Colonic mucosa (tissue), 4 donors: ENCODE measurements around the gene CRYGS. TPM values are rescaled to one million over a fixed set of nuclear protein-coding genes. Genes with fewer than 3 reads are reported as not detected.

ENCODE experiments used
- DNase-seq: peaks from one replicate; pipeline ENCODE4 v3.0.0-alpha.2; 2020
- H3K27ac ChIP-seq: fragments of 200-600 bp; one replicate; pipeline ENCODE4 v1.8.0; 2021
- H3K27me3 ChIP-seq: fragments of 200-600 bp; one replicate; pipeline ENCODE4 v1.8.0; 2021
- H3K36me3 ChIP-seq: fragments of 200-600 bp; one replicate; pipeline ENCODE4 v1.8.0; 2021
- H3K4me1 ChIP-seq: fragments of 200-600 bp; one replicate; pipeline ENCODE4 v1.8.0; 2021; ENCODE audit warnings: mild to moderate bottlenecking
- H3K4me3 ChIP-seq: fragments of 200-600 bp; one replicate; pipeline ENCODE4 v1.8.0; 2021
- H3K9ac ChIP-seq, 2 donors: one replicate each; pipeline ENCODE4 v1.7.0; 2013; ENCODE audit warnings: control low read depth in 2 of 2, low read depth in 2 of 2, low read length in 2 of 2
- H3K9me3 ChIP-seq: fragments of 200-600 bp; one replicate; pipeline ENCODE4 v1.8.0; 2021
- intact Hi-C: fragments of 100-400 bp; cut with DNase I; formaldehyde crosslinking; loops from one replicate; pipeline ENCODE4 v1.14.1; 2022
- total RNA-seq, 2 donors: library from RNA; stranded (reverse); fragmentation: NEBNext Ultra II Directional in 1 of 2; extraction: Animal tissue kit (Norgen Biotek cat#: 25700) in 1 of 2; gene quantifications; one replicate each; pipeline ENCODE4 v1.2.1, GENCODE V29; 2021
- TF ChIP-seq, protein P1 (sequence below): fragments of 200-600 bp; IDR thresholded peaks from one replicate; pipeline ENCODE4 v1.8.0; 2022; ENCODE audit warnings: antibody characterized with exemption, mild to moderate bottlenecking
- donor health status: healthy.
- donor health status: DM: no; HTN: no; CAD: no.
- donor health status: DM: no; HTN: no; CAD: no.

CRYGS gene
- total RNA-seq, 2 donors from 2014 or later = 2.3 to 2.6 TPM

GRCh38 chr3:186523022-186523421 lies 21.2 kb downstream of the CRYGS start:
- no peaks in the 10 kb centered on the region for H3K4me1 ChIP-seq
- no peaks in the 10 kb centered on the region for H3K9me3 ChIP-seq
- no peaks in the 10 kb centered on the region for H3K27me3 ChIP-seq
- no peak for DNase-seq
- intact Hi-C loops = no loop called here
- H3K4me3 ChIP-seq = no peak overlapping the region
- H3K9ac ChIP-seq = no peak overlapping the region
- TF ChIP-seq, protein P1, sequence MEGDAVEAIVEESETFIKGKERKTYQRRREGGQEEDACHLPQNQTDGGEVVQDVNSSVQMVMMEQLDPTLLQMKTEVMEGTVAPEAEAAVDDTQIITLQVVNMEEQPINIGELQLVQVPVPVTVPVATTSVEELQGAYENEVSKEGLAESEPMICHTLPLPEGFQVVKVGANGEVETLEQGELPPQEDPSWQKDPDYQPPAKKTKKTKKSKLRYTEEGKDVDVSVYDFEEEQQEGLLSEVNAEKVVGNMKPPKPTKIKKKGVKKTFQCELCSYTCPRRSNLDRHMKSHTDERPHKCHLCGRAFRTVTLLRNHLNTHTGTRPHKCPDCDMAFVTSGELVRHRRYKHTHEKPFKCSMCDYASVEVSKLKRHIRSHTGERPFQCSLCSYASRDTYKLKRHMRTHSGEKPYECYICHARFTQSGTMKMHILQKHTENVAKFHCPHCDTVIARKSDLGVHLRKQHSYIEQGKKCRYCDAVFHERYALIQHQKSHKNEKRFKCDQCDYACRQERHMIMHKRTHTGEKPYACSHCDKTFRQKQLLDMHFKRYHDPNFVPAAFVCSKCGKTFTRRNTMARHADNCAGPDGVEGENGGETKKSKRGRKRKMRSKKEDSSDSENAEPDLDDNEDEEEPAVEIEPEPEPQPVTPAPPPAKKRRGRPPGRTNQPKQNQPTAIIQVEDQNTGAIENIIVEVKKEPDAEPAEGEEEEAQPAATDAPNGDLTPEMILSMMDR = no peak
- no peak overlapping the region for H3K27ac ChIP-seq
- no peaks in the 10 kb centered on the region for H3K36me3 ChIP-seq

- H3K9ac ChIP-seq = no peak overlapping the region
- H3K9me3 ChIP-seq = no peaks in the 10 kb centered on the region
- DNase-seq = no peak
- no peak overlapping the region for H3K27ac ChIP-seq
- TF ChIP-seq, protein P1 = no peak
- intact Hi-C loops = no loop called here
- H3K36me3 ChIP-seq = no peaks in the 10 kb centered on the region
- H3K27me3 ChIP-seq = no peaks in the 10 kb centered on the region
- H3K4me1 ChIP-seq = no peaks in the 10 kb centered on the region
- no peak overlapping the region for H3K4me3 ChIP-seq
These were observed 23.0 kb downstream of the CRYGS start for GRCh38 chr3:186520957-186521842.

DNA sequence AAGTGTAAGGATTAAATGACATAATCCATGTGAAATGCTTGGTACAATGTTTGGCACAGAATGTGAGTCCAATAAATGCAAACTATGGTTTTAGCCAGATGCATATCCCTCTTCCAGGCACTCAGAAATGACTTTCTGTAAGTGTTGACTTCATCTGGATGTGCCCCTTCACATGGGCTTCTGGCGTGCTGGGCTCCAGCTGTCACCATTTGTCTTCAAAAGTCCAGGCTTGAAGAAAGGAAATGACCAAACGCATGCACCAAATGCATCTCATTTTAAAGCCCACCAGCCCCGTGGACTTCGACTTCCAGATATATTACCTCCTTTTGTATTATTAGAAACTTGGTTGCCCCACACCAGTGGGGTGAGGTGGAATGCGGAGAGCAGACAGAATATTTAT lies 23.7 kb downstream of the CRYGS start:
- Histone ChIP-seq H3K27me3 (no peaks in the 10 kb centered on the region), H3K4me3 (no peak overlapping the region), H3K36me3 (no peaks in the 10 kb centered on the region), H3K27ac (no peak overlapping the region), H3K9me3 (no peaks in the 10 kb centered on the region), H3K4me1 (no peaks in the 10 kb centered on the region), H3K9ac (no peak overlapping the region)
- intact Hi-C loops = no loop called here
- TF ChIP-seq, protein P1 = no peak
- no peak for DNase-seq

DNA sequence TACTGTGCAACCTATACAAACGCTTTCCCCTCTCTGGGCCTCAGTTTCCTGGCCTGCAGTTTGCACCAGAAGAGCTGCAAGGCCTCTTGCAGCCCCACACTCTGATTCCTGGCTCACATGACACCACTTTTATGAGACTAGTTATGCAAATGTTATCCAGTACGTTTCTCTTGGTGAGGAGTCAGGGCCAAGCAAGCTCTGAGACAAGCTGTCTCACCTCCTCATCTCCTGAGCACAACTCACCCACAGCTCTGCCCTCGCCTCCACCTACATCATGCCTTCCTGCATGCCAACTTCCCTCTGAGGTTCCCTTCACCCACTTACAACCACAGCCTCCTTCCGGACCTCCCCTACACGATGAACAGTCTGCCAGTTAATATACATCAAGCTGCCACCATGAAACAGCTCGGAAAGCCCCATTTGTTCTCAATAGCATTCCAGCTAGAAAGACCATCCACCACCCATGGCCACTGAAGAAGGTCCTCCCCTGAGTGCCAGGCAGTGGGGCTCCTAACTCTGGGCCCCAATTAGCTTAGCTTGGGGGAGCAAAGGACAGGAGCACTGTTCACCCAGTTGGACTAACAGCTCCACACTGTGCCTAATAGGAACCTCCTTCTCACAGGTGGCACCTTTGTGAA lies 25.0 kb downstream of the CRYGS start:
- H3K27ac ChIP-seq = no peak overlapping the region
- H3K36me3 ChIP-seq = no peaks in the 10 kb centered on the region
- intact Hi-C loops = no loop called here
- no peak for DNase-seq
- no peaks in the 10 kb centered on the region for H3K27me3 ChIP-seq
- no peak overlapping the region for H3K4me3 ChIP-seq
- TF ChIP-seq, protein P1 = no peak
- H3K9me3 ChIP-seq = no peaks in the 10 kb centered on the region
- no peaks in the 10 kb centered on the region for H3K4me1 ChIP-seq
- no peak overlapping the region for H3K9ac ChIP-seq

DNA sequence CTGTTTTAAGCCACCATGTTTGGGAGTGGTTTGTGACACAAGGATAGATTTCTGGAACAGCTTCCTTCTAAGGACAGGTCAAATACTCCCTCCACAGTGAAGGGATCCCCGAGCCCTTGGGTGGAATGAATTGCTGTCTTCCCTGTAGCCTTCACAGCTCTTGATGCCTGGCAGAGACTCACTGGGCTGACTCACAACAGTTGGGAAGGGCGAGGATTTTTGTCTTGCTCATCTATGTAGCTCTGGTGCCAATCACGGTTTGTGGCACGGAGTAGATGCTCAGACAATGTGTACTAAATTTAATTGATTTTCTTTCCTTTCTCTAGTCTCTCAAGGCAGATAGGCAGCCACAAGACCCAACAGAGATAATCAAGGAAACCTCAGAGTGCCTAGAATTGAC lies 27.0 kb downstream of the CRYGS start:
- Histone ChIP-seq H3K27ac (no peak overlapping the region), H3K9me3 (no peaks in the 10 kb centered on the region), H3K36me3 (no peaks in the 10 kb centered on the region), H3K4me1 (no peaks in the 10 kb centered on the region), H3K9ac (no peak overlapping the region), H3K27me3 (no peaks in the 10 kb centered on the region), H3K4me3 (no peak overlapping the region)
- DNase-seq = no peak
- TF ChIP-seq, protein P1 = no peak
- intact Hi-C loops = no loop called here
